H9 (cell line): ENCODE measurements around the gene FBXL14. TPM values are rescaled to one million over a fixed set of nuclear protein-coding genes. Genes with fewer than 3 reads are reported as not detected.

Source experiments
- DNase-seq: peaks from one replicate; pipeline ENCODE4 v3.0.0-alpha.2; 2017
- H2AFZ ChIP-seq: one replicate; pipeline ENCODE4 v1.6.1; 2013; ENCODE audit warnings: mild to moderate bottlenecking, low read length, control low read depth, moderate library complexity
- H2AK5ac ChIP-seq: 2 replicates; pipeline ENCODE4 v1.6.1; 2013; ENCODE audit warnings: low read length, control low read depth, mixed read lengths; ENCODE audit not compliant: insufficient read length
- H2BK120ac ChIP-seq: one replicate; pipeline ENCODE4 v1.6.1; 2013; ENCODE audit warnings: low read depth, mild to moderate bottlenecking, low read length, control low read depth, inconsistent platforms; ENCODE audit not compliant: poor library complexity, severe bottlenecking
- H2BK12ac ChIP-seq: 2 replicates; pipeline ENCODE4 v1.6.1; 2013; ENCODE audit warnings: low read length, control low read depth, mixed read lengths, low read depth; ENCODE audit not compliant: insufficient read length
- H2BK15ac ChIP-seq: 2 replicates; pipeline ENCODE4 v1.6.1; 2013; ENCODE audit warnings: low read depth, low read length, control low read depth
- H2BK20ac ChIP-seq: one replicate; pipeline ENCODE4 v1.6.1; 2013; ENCODE audit warnings: low read depth, mild to moderate bottlenecking, low read length, control low read depth, inconsistent platforms; ENCODE audit not compliant: poor library complexity, severe bottlenecking
- H2BK5ac ChIP-seq: 2 replicates; pipeline ENCODE4 v1.6.1; 2013; ENCODE audit warnings: low read length, control low read depth, mixed read lengths; ENCODE audit not compliant: insufficient read length
- H3K14ac ChIP-seq: 2 replicates; pipeline ENCODE4 v1.6.1; 2013; ENCODE audit warnings: low read length, control low read depth; ENCODE audit not compliant: insufficient read depth
- H3K18ac ChIP-seq: 2 replicates; pipeline ENCODE4 v1.6.1; 2013; ENCODE audit warnings: low read depth, mild to moderate bottlenecking, mixed read lengths, low read length, control low read depth; ENCODE audit not compliant: insufficient read length
- H3K23ac ChIP-seq: 2 replicates; pipeline ENCODE4 v1.6.1; 2013; ENCODE audit warnings: low read length, control low read depth, mixed read lengths, low read depth; ENCODE audit not compliant: insufficient read length
- H3K23me2 ChIP-seq: 2 replicates; pipeline ENCODE4 v1.6.1; 2013; ENCODE audit warnings: low read depth, mild to moderate bottlenecking, mixed read lengths, low read length, control low read depth; ENCODE audit not compliant: insufficient read length, poor library complexity, severe bottlenecking
- H3K27ac ChIP-seq: 2 replicates; pipeline ENCODE4 v1.5.1; 2013; ENCODE audit warnings: low read length, control low read depth, mixed read lengths, low read depth; ENCODE audit not compliant: insufficient read length
- H3K27me3 ChIP-seq: 2 replicates; pipeline ENCODE4 v1.6.1; 2013; ENCODE audit warnings: low read length, control low read depth, inconsistent platforms; ENCODE audit not compliant: insufficient read depth
- H3K4ac ChIP-seq: 2 replicates; pipeline ENCODE4 v1.6.1; 2013; ENCODE audit warnings: low read depth, mild to moderate bottlenecking, control low read depth, inconsistent platforms, low read length, moderate library complexity
- H3K4me1 ChIP-seq: 2 replicates; pipeline ENCODE4 v1.6.1; 2013; ENCODE audit warnings: low read length, control low read depth, inconsistent platforms; ENCODE audit not compliant: insufficient read depth
- H3K4me2 ChIP-seq: 2 replicates; pipeline ENCODE4 v1.6.1; 2013; ENCODE audit warnings: low read length, control low read depth, mixed read lengths; ENCODE audit not compliant: insufficient read length, insufficient read depth
- H3K56ac ChIP-seq: 2 replicates; pipeline ENCODE4 v1.6.1; 2013; ENCODE audit warnings: low read depth, mild to moderate bottlenecking, mixed read lengths, low read length, control low read depth; ENCODE audit not compliant: insufficient read length
- H3K79me1 ChIP-seq: 2 replicates; pipeline ENCODE4 v1.6.1; 2013; ENCODE audit warnings: low read depth, mild to moderate bottlenecking, moderate library complexity, low read length, control low read depth, inconsistent platforms; ENCODE audit not compliant: insufficient read depth, poor library complexity, severe bottlenecking
- H3K79me2 ChIP-seq: 2 replicates; pipeline ENCODE4 v1.6.1; 2013; ENCODE audit warnings: low read length, control low read depth, inconsistent platforms; ENCODE audit not compliant: insufficient read depth
- H3K9ac ChIP-seq: 2 replicates; pipeline ENCODE4 v1.6.1; 2013; ENCODE audit warnings: low read length, control low read depth, mixed read lengths; ENCODE audit not compliant: insufficient read length; ENCODE audit errors: extremely low read depth
- H3K9me3 ChIP-seq: one replicate; pipeline ENCODE4 v1.6.1; 2013; ENCODE audit warnings: low read depth, low read length, inconsistent platforms; ENCODE audit not compliant: control insufficient read depth
- H3T11ph ChIP-seq: one replicate; pipeline ENCODE4 v1.6.1; 2013; ENCODE audit warnings: mild to moderate bottlenecking, low read length, control low read depth, inconsistent platforms
- H4K20me1 ChIP-seq: one replicate; pipeline ENCODE4 v1.6.1; 2013; ENCODE audit not compliant: control insufficient read depth, insufficient read length, insufficient read depth
- H4K5ac ChIP-seq: 2 replicates; pipeline ENCODE4 v1.6.1; 2013; ENCODE audit warnings: low read depth, mild to moderate bottlenecking, mixed read lengths, low read length, control low read depth; ENCODE audit not compliant: insufficient read length
- H4K8ac ChIP-seq: replicated peaks from 2 replicates; pipeline ENCODE4 v1.6.1; 2013; ENCODE audit warnings: low read length, control low read depth, mixed read lengths, low read depth; ENCODE audit not compliant: insufficient read length
- H4K91ac ChIP-seq: 2 replicates; pipeline ENCODE4 v1.6.1; 2013; ENCODE audit warnings: low read depth, mild to moderate bottlenecking, moderate library complexity, mixed read lengths, low read length, control low read depth; ENCODE audit not compliant: insufficient read length
- H3K27ac Mint-ChIP-seq, 3 experiments: 2 replicates in 2 of 3; 3 replicates in 1 of 3; pipeline ENCODE4 v1.8.0; 2020 to 2021; ENCODE audit warnings: mixed read lengths in 3 of 3, mild to moderate bottlenecking in 1 of 3, moderate library complexity in 1 of 3
- H3K27me3 Mint-ChIP-seq: 2 replicates; pipeline ENCODE4 v1.8.0; 2021; ENCODE audit warnings: low read depth, mild to moderate bottlenecking, moderate library complexity, mixed read lengths
- H3K36me3 Mint-ChIP-seq, 3 experiments: 2 replicates in 2 of 3; 3 replicates in 1 of 3; pipeline ENCODE4 v1.8.0; 2020 to 2021; ENCODE audit warnings: low read depth in 3 of 3, mixed read lengths in 3 of 3; ENCODE audit not compliant: insufficient read depth in 1 of 3
- H3K4me1 Mint-ChIP-seq, 2 experiments: 2 replicates each; pipeline ENCODE4 v1.8.0; 2020; ENCODE audit warnings: mixed read lengths in 2 of 2
- H3K4me3 Mint-ChIP-seq, 2 experiments: 2 replicates in 1 of 2; 3 replicates in 1 of 2; pipeline ENCODE4 v1.8.0; 2020 to 2021; ENCODE audit warnings: mild to moderate bottlenecking in 2 of 2, mixed read lengths in 2 of 2, moderate library complexity in 1 of 2
- H3K9me3 Mint-ChIP-seq, 2 experiments: 2 replicates in 1 of 2; 3 replicates in 1 of 2; pipeline ENCODE4 v1.8.0; 2020; ENCODE audit warnings: mild to moderate bottlenecking in 2 of 2, mixed read lengths in 2 of 2, moderate library complexity in 1 of 2
- WGBS: extraction: QIAGEN DNeasy Blood & Tissue Kit; methylation state at CpG from one replicate; pipeline ENCODE4 v1.1.7; 2013; ENCODE audit warnings: missing lambda C conversion rate, low lambda C conversion rate, mixed read lengths; ENCODE audit not compliant: insufficient read length; ENCODE audit errors: extremely low coverage; 5-methylcytosine and 5-hydroxymethylcytosine counted together
- total RNA-seq: library from RNA; stranded (reverse); gene quantifications from 2 replicates; pipeline ENCODE4 v1.2.1, GENCODE V29; 2021
- TF ChIP-seq, protein P1 (sequence below): fragments of 200-600 bp; sonication (generic); conservative IDR thresholded peaks from 3 replicates; pipeline ENCODE4 v1.8.0; 2021; ENCODE audit warnings: antibody characterized with exemption, mild to moderate bottlenecking

FBXL14 gene
- total RNA-seq, 1 experiment from 2014 or later, result 15.6 TPM

- Mint-ChIP-seq H3K9me3 (no peaks in the 10 kb centered on the region), H3K27ac (peak overlapping the region in 1 of 3 experiments; percentile 81; a peak in 1 of 7 replicates), H3K27me3 (peaks cover 71% of the 10 kb centered on the region), H3K4me3 (no peak overlapping the region), H3K36me3 (no peaks in the 10 kb centered on the region), H3K4me1 (peaks cover 12 to 29% of the 10 kb centered on the region in 2 experiments)
- Histone ChIP-seq H3K4me1 (no peaks in the 10 kb centered on the region), H2BK15ac (no peak overlapping the region), H3K27ac (no peak overlapping the region), H3K79me1 (no peaks in the 10 kb centered on the region), H2BK20ac (no peak overlapping the region), H3K56ac (no peak overlapping the region), H3K9ac (no peak overlapping the region), H2AFZ (no peak overlapping the region), H4K20me1 (no peaks in the 10 kb centered on the region), H3K27me3 (no peaks in the 10 kb centered on the region; the same call in 1 of the 2 replicates), H2BK5ac (no peak overlapping the region), H3K23me2 (no peaks in the 10 kb centered on the region), H3K14ac (no peak overlapping the region), H4K8ac (no peak overlapping the region), H3K18ac (no peak overlapping the region), H3K23ac (no peak overlapping the region), H3T11ph (no peak overlapping the region), H2BK12ac (no peak overlapping the region), H3K9me3 (no peaks in the 10 kb centered on the region), H4K91ac (no peak overlapping the region), H2BK120ac (no peak overlapping the region), H3K79me2 (no peaks in the 10 kb centered on the region), H2AK5ac (no peak overlapping the region), H3K4me2 (no peak overlapping the region), H3K4ac (no peak overlapping the region), H4K5ac (no peak overlapping the region)
- WGBS, result no CpG with 5 or more reads among the region's 4 CpGs
- DNase-seq, result no peak
- TF ChIP-seq, protein P1, sequence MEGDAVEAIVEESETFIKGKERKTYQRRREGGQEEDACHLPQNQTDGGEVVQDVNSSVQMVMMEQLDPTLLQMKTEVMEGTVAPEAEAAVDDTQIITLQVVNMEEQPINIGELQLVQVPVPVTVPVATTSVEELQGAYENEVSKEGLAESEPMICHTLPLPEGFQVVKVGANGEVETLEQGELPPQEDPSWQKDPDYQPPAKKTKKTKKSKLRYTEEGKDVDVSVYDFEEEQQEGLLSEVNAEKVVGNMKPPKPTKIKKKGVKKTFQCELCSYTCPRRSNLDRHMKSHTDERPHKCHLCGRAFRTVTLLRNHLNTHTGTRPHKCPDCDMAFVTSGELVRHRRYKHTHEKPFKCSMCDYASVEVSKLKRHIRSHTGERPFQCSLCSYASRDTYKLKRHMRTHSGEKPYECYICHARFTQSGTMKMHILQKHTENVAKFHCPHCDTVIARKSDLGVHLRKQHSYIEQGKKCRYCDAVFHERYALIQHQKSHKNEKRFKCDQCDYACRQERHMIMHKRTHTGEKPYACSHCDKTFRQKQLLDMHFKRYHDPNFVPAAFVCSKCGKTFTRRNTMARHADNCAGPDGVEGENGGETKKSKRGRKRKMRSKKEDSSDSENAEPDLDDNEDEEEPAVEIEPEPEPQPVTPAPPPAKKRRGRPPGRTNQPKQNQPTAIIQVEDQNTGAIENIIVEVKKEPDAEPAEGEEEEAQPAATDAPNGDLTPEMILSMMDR, result no peak
Observed at GRCh38 chr12:1582709-1583050, 11.7 kb downstream of the FBXL14 start.
